GM23248 (cell line): Measurements from ENCODE around the gene MICU2. TPM values are rescaled to one million over a fixed set of nuclear protein-coding genes. Genes with fewer than 3 reads are reported as not detected.

Source experiments
- DNase-seq: peaks from one replicate; pipeline ENCODE4 v3.0.0-alpha.2; 2015
- H2AFZ ChIP-seq: fragments of 200-600 bp; sonication (generic); 2 replicates; pipeline ENCODE4 v1.6.1; 2016; ENCODE audit warnings: antibody characterized with exemption
- H3F3A ChIP-seq: fragments of 200-600 bp; sonication (generic); 2 replicates; pipeline ENCODE4 v1.6.1; 2016; ENCODE audit warnings: mild to moderate bottlenecking, antibody characterized with exemption, mixed run types; ENCODE audit not compliant: insufficient read depth
- H3K27ac ChIP-seq: fragments of 200-600 bp; sonication (generic); 2 replicates; pipeline ENCODE4 v1.5.1; 2016; ENCODE audit warnings: mild to moderate bottlenecking
- H3K27me3 ChIP-seq: fragments of 200-600 bp; sonication (generic); replicated peaks from 2 replicates; pipeline ENCODE4 v1.6.1; 2016; ENCODE audit warnings: mild to moderate bottlenecking; ENCODE audit not compliant: insufficient read depth
- H3K36me3 ChIP-seq: fragments of 200-600 bp; sonication (generic); 2 replicates; pipeline ENCODE4 v1.6.1; 2016; ENCODE audit warnings: low read depth, mild to moderate bottlenecking
- H3K4me1 ChIP-seq: fragments of 200-600 bp; sonication (generic); 2 replicates; pipeline ENCODE4 v1.6.1; 2016; ENCODE audit warnings: mild to moderate bottlenecking; ENCODE audit not compliant: insufficient read depth
- H3K4me2 ChIP-seq: fragments of 200-600 bp; sonication (generic); one replicate; pipeline ENCODE4 v1.6.1; 2016; ENCODE audit warnings: mild to moderate bottlenecking; ENCODE audit not compliant: unreplicated experiment
- H3K4me3 ChIP-seq: fragments of 200-600 bp; sonication (generic); 2 replicates; pipeline ENCODE4 v1.5.1; 2016; ENCODE audit warnings: mild to moderate bottlenecking
- H3K79me2 ChIP-seq: fragments of 200-600 bp; sonication (generic); 2 replicates; pipeline ENCODE4 v1.6.1; 2016; ENCODE audit warnings: mild to moderate bottlenecking; ENCODE audit not compliant: insufficient read depth
- H3K9ac ChIP-seq: fragments of 200-600 bp; sonication (generic); 2 replicates; pipeline ENCODE4 v1.6.1; 2016; ENCODE audit warnings: mild to moderate bottlenecking
- H3K9me2 ChIP-seq: fragments of 200-600 bp; sonication (generic); 2 replicates; pipeline ENCODE4 v1.6.1; 2016; ENCODE audit warnings: mixed run types, mild to moderate bottlenecking, moderate library complexity; ENCODE audit not compliant: insufficient read depth
- H3K9me3 ChIP-seq: fragments of 200-600 bp; sonication (generic); one replicate; pipeline ENCODE4 v1.6.1; 2017; ENCODE audit warnings: low read depth
- H4K20me1 ChIP-seq: fragments of 200-600 bp; sonication (generic); 2 replicates; pipeline ENCODE4 v1.6.0; 2016; ENCODE audit not compliant: insufficient read depth
- EZH2 ChIP-seq: fragments of 200-600 bp; sonication (generic); IDR thresholded peaks from 2 replicates; pipeline ENCODE4 v1.6.1; 2018; ENCODE audit warnings: antibody characterized with exemption, mild to moderate bottlenecking; ENCODE audit not compliant: insufficient read depth, poor library complexity, severe bottlenecking
- EZH2phosphoT487 ChIP-seq: fragments of 200-600 bp; sonication (generic); IDR thresholded peaks from 2 replicates; pipeline ENCODE4 v1.6.1; 2018; ENCODE audit warnings: antibody characterized with exemption, moderate library complexity, mild to moderate bottlenecking, low read depth; ENCODE audit not compliant: insufficient read depth
- WGBS, 2 experiments: methylation state at CpG; one replicate each; pipeline ENCODE4 v1.1.6; 2015 to 2017; ENCODE audit warnings: low lambda C conversion rate in 2 of 2, low coverage in 1 of 2; ENCODE audit errors: missing lambda C conversion rate in 2 of 2; 5-methylcytosine and 5-hydroxymethylcytosine counted together
- in situ Hi-C: fragments of 300-500 bp; cut with MboI; formaldehyde crosslinking; loops from 2 replicates; pipeline ENCODE4 v1.15.0; 2020
- polyA plus RNA-seq: library from polyadenylated mRNA; unstranded; fragments of >200 nt; fragmentation: Nextera tagmentation; extraction: Ambion mirVana; gene quantifications from 2 replicates; pipeline ENCODE4 v1.2.1, GENCODE V29; 2016
- total RNA-seq: library from RNA; depleted of rRNA; stranded (reverse); fragments of >200 nt; shearing (Covaris generic); gene quantifications from 2 replicates; pipeline ENCODE4 v1.2.3, GENCODE V29; 2014

MICU2 gene
- total and polyA plus RNA-seq, 2 experiments from 2014 or later = 41.4 to 61.7 TPM

- Histone ChIP-seq H2AFZ (no peak overlapping the region), H3K9ac (no peak overlapping the region), H3K27me3 (no peaks in the 10 kb centered on the region), H4K20me1 (peaks cover 4% of the 10 kb centered on the region; the same call in 1 of the 2 replicates), H3K4me3 (no peak overlapping the region), H3K9me2 (no peaks in the 10 kb centered on the region), H3K9me3 (no peaks in the 10 kb centered on the region), H3K79me2 (peaks cover 67% of the 10 kb centered on the region), H3K4me2 (no peak overlapping the region), H3K27ac (no peak overlapping the region), H3F3A (no peaks in the 10 kb centered on the region), H3K36me3 (no peaks in the 10 kb centered on the region), H3K4me1 (peaks cover 13% of the 10 kb centered on the region)
- no peak for TF ChIP-seq EZH2phosphoT487
- DNase-seq = no peak
- in situ Hi-C loops = no loop called here
Measured at GRCh38 chr13:21580736-21581135, 23.2 kb downstream of the MICU2 start.

- H3K9me2 ChIP-seq = no peaks in the 10 kb centered on the region
- DNase-seq = peak; percentile 4
- no peak overlapping the region for H2AFZ ChIP-seq
- no peaks in the 10 kb centered on the region for H3K27me3 ChIP-seq
- no peaks in the 10 kb centered on the region for H3K36me3 ChIP-seq
- H3K9ac ChIP-seq = no peak overlapping the region
- H3F3A ChIP-seq = no peaks in the 10 kb centered on the region
- no peak overlapping the region for H3K4me3 ChIP-seq
- H3K9me3 ChIP-seq = no peaks in the 10 kb centered on the region
- H3K27ac ChIP-seq = no peak overlapping the region
- H3K79me2 ChIP-seq = peaks cover 64% of the 10 kb centered on the region
- H3K4me1 ChIP-seq = peaks cover 13% of the 10 kb centered on the region
- 89 to 95% methylated on average over 3 of the region's 3 CpGs for WGBS, 2 experiments
- in situ Hi-C loops = no loop called here
- no peak overlapping the region for H3K4me2 ChIP-seq
- peaks cover 4% of the 10 kb centered on the region; the same call in 1 of the 2 replicates for H4K20me1 ChIP-seq
- TF ChIP-seq EZH2phosphoT487 = no peak
- no peak for TF ChIP-seq EZH2
Measured at GRCh38 chr13:21579754-21580316, 24.1 kb downstream of the MICU2 start.

GRCh38 chr13:21578748-21579147 lies 25.2 kb downstream of the MICU2 start:
- 96 to 100% methylated on average over 1 of the region's 1 CpG for WGBS, 2 experiments
- no peak for TF ChIP-seq EZH2
- TF ChIP-seq EZH2phosphoT487 = no peak
- Histone ChIP-seq H3K4me2 (no peak overlapping the region), H3K9ac (no peak overlapping the region), H2AFZ (no peak overlapping the region), H3K9me3 (no peaks in the 10 kb centered on the region), H3K4me1 (peaks cover 13% of the 10 kb centered on the region), H3K79me2 (peaks cover 65% of the 10 kb centered on the region), H3K27ac (no peak overlapping the region), H3K27me3 (no peaks in the 10 kb centered on the region), H3K36me3 (no peaks in the 10 kb centered on the region), H3K4me3 (no peak overlapping the region), H3F3A (no peaks in the 10 kb centered on the region), H3K9me2 (no peaks in the 10 kb centered on the region), H4K20me1 (peaks cover 4% of the 10 kb centered on the region; the same call in 1 of the 2 replicates)
- in situ Hi-C loops = no loop called here
- no peak for DNase-seq

GRCh38 chr13:21576426-21576825 lies 27.5 kb downstream of the MICU2 start:
- in situ Hi-C loops = no loop called here

More at GRCh38 chr13:21576426-21576825, 27.5 kb downstream of the MICU2 start:
- Histone ChIP-seq H3K9me2 (no peaks in the 10 kb centered on the region), H4K20me1 (no peaks in the 10 kb centered on the region), H3K36me3 (no peaks in the 10 kb centered on the region), H3K27ac (no peak overlapping the region), H3K79me2 (peaks cover 68% of the 10 kb centered on the region), H3K9ac (no peak overlapping the region), H3K9me3 (no peaks in the 10 kb centered on the region), H3K4me1 (peaks cover 13% of the 10 kb centered on the region), H3F3A (no peaks in the 10 kb centered on the region), H3K27me3 (no peaks in the 10 kb centered on the region), H3K4me2 (no peak overlapping the region), H3K4me3 (no peak overlapping the region), H2AFZ (no peak overlapping the region)
- DNase-seq = peak; percentile 7
- TF ChIP-seq EZH2 (no peak), EZH2phosphoT487 (no peak)
